Stimulated activated CD8-positive, alpha-beta memory T cell treated with anti-CD3 and anti-CD28 coated beads, Interleukin-4, amount 100 ng/mL, for 48 hours (primary cell): ENCODE measurements around the gene RPUSD4.

Experiments used
- DNase-seq: peaks from one replicate; pipeline ENCODE4 v3.0.0-alpha.2; 2020

RPUSD4 gene

GRCh38 chr11:126212089-126212660, 725 bp upstream of the RPUSD4 start:
- no peak for DNase-seq

DNA sequence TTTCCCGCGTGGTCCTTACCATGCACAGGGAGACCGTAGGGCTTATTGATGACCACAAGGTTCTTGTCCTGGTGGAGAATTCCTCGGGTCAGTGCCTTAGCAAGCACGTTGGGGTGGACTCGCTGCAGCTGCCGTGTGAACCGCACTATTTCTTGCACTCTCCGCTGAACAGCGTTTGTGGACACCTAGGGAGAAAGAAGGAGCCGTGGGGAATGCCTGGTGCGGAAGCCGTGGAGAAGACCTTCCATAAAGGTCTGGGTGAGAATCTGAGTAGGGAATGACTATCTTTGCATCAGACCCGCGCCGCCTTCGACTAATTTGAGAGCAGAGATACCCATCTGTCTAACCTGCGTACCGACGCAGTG, 597 bp downstream of the RPUSD4 start:
- no peak for DNase-seq

- no peak for DNase-seq
These were observed 3.6 kb downstream of the RPUSD4 start for GRCh38 chr11:126207896-126208295.

DNA sequence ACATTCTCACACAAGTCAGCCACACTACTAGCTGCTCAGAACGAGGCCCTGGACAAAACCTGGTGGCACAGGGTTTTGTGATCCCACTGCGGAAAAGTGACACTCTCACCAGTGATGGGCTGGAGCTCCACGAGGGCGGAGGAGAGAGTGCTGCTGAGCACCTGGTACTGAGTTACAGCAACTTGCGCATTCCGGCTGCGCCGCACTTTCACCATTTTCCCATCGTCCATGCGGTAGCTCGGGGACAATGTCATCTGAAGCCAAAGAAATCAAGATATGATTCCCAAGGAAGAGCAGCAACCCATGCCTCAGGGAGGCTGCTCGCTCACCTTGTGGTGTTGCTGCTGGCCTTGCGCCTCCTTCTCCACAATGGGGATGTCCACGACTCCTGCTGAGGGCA, 6.1 kb downstream of the RPUSD4 start:
- no peak for DNase-seq

DNA sequence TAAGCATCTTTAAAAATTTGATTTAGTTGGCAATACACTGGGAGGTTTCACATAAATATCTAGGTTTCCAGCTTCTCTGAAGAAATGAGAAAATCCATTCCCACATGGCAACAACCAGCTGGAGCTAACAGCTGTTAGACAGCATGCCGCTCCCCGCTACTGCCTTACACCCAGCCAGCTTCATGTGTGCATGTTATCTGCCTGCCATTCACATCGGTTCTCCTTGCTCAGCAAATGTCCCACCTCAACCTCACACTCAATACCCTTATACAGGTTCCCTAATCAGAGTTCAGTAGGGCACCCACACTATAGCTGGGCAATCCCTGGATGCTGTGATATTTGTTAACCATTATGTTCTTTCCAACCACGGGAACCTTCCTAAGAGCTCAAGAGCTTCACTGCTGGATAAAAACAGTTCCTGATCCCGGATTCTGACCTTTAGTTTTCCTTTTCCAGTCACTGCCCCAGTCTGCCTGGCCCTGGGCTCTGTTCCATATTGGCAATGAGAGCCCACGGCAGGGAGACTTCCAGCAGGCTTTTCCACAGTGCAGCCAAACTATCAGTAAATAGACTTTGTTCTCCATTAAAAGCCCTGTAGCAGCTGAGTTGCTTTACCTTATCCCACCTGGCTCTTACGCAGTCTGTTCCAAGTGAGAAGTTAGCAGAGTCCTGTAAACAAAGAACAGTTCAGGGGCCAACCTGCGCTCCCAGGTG, 8.6 kb downstream of the RPUSD4 start:
- no peak for DNase-seq

DNA sequence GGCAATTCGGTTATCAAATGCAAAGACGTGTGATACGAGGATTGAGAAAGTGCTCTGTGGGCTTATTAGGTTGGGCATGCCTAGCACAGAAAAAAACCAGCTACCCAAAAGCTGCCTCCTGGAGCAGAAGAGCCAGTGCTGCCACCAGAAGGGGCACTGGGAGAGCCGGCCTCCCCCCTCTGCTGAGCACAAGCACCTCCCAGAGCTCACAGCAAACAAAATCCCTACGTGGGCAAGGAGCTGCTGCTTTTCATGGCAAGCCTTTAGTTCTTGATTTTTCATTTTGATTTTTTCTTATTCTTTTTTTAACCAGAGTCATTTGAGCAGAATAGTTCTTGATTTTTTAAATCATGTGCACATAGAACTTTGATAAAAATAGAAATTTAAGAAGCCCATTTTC, 12.8 kb downstream of the RPUSD4 start:
- DNase-seq = no peak

- DNase-seq = no peak
These were observed 14.0 kb downstream of the RPUSD4 start for GRCh38 chr11:126197277-126197939.

DNA sequence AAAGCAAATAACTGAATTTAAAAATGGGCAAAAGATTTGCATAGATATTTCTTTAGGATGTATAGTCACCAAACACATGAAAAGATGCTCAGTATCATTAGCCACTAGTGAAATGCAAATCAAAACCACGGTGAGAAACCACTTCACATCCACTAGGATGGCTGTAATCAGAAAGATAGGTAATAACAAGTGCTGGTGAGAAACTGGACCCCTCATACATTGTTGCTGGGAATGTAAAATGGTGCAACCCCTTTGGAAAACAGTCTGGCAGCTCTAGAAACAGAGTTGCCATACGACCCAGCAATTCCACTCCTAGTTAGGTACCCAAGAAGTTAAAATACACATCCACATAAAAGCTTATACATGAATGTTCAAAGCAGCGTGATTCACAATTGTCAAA, 16.3 kb downstream of the RPUSD4 start:
- no peak for DNase-seq

DNA sequence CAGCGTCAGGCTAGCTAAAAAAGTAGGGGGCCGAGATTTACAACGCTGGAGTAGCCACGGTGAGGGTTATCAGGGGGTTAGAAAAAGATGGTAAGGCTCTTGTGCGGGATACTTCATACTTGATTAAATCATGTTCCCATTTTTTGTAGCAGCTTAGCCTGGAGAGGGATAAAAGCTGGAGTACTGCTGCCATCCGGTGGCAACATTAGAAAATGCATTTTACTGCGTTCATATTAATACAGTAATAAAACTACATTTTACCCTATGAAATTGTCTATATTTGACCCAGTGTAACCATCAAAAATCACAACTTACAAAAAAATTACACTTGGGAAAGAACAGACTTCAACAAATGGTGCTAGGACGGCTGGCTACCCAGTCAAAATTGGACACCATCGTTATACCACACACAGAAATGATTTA, 17.3 kb downstream of the RPUSD4 start:
- peak; percentile 56 for DNase-seq

DNA sequence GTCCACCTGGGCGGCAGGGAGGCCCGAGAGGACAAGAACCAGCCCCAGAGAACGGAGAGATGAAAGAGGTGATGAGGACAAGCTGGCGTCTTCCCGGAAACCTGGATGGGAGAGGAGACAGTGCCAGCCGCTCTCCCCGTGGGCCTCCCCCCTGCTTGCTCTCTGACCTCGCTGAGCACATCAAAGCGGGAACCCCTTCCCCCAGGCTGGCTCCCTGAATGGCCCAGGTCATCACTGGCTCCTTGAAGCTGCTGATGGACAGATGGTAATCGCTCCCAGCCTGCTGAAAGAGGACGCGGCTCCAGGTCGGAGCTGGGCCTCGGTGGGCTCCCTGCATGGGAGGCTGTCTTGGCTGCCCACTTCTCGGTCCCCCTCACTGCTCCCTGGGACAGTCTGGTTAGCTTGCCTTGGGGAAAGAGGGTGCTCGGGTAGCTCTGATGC, 18.4 kb downstream of the RPUSD4 start:
- DNase-seq = no peak

- no peak for DNase-seq
These were observed 19.1 kb downstream of the RPUSD4 start for GRCh38 chr11:126192361-126192760.

DNA sequence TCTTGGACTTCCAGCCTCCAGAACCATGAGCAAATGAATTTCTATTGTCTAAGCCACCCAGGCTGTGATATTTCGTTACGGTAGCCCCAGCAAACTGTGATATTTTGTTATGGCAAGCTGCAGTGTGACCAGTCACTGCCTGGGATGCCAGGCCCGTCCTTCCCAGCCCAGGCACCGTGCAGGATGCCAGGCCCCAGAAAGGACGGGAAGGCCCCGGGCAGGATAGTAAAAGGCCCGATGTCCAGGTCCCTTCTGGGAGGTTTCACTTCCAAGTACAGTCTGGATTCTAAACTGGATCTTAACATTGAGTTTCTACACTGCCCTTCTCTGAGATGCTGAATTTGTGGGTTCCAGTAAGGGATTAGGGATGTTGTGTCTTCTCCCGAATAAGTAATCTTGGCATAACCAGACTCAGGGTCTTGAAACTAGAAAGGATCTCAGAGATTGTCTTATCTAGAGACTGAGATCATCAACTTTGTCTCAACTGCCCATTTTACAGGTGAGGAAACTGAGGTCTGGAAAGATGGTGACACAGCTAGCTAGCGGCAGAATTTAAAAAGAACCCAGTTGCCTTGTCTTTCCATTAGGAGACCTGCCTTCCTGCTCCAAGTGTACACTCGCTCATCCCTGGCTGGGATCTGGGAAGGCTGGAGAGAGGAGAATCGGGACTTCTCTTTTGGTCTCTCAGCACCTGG, 19.9 kb downstream of the RPUSD4 start:
- no peak for DNase-seq

- DNase-seq = no peak
These were observed 20.7 kb downstream of the RPUSD4 start for GRCh38 chr11:126190792-126191191.

- DNase-seq = no peak
These were observed 22.1 kb downstream of the RPUSD4 start for GRCh38 chr11:126189109-126189929.

- no peak for DNase-seq
These were observed 22.9 kb downstream of the RPUSD4 start for GRCh38 chr11:126188332-126189108.

DNA sequence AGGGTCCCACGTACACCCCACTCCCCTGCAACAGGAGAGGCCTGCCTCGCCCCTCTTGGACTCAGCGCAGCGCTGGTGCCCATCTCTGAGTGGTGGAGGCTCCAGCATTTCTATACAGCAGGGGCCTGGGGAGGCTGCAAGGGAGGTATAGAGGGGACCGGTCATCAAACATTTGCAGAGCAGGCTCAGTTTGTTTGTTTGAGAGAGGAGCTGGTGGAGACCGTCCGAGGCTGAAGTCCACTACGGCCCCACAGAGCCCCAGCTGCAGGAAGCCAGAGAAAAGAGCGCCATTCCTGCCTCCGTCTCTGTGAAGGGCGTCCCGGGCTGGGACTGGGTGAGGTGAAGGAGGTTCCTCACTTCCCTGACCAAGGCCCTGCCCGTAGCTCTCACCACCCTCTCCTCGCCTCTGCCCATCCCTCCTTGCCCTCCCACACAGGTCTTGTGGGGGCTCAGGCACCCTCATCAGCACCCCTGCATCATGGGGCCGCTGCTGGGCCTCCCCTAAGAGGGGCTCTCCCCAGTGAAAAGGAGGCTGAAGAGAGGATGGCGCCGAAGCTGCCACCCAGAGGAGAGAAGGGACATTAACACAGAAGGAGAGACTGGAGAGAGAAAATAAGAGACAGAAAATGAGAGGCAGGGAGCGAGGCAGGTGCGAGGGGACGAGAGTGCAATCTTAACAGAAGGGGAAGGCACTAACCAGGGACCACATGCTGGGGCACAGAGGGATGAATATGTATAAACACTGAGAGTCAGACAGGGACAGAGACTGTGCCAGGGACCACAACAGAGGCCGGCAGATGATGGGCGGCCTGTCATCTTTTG, 24.5 kb downstream of the RPUSD4 start:
- DNase-seq = no peak

DNA sequence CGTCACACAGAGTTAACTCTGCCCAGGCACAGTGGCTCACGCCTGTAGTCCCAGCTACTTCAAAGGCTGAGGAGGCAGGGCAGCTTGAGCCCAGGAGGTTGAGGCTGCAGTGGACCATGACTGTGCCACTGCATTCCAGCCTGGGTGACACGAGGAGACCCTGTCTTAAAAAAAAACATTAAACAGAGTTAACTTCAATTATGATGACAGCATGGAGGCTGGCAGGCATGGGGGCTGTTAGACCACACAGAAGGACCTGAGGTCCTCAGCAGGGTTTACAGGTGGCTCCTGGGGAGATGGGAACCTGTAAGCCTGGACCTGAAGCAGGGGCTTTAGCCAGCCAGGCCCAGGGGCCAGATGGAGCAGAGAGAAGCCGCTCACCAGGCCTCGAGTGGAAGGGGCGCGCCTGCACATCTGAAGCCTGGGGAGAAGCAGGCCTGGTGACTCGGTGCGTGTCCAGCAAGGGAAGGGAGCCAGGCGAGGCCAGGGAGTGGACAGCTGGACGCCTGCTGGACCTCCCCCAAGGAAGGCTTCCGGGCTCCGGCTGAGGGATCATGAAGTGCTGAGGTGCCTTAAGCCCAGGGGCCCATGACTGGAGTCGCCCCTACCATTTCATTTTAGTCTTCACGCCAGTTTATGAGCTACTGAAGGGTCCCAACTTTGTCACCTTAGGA, 25.3 kb downstream of the RPUSD4 start:
- no peak for DNase-seq

DNA sequence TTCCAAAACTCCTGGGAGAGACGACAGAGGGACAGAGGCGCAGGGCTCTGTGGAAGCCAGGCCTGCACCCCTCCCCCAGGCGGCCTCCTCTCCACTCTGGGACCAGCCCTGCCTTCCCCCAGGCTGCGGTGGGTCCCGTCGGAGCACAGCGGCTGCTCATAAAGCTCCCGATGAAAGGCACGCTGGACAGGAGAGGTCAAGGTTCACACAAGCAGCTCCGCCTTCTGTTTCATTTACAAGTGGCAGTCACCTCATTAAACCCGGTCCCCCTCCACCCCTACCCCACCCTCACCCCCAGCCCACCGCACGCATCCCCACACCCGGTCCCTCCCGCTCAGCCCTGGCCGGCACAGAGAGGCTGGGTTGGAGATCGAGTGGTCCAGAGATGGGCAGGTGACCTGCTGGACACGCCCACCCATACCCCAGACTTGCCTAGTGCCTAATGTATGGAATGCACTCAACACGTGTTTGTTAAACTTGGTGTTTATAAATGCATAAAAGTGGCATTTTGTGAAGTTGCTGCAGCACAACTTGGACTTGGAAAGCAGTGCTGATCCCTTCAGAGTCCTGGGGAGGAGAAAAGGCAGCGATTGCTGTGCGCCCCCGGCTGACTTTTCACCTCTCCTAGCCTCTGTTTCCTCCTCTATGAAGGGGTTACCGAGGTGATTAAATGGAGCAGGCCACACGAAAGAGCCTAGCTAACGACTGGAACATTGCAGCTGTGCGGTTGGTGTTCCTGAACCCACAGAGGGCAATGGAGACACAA, 26.0 kb downstream of the RPUSD4 start:
- DNase-seq = no peak

DNA sequence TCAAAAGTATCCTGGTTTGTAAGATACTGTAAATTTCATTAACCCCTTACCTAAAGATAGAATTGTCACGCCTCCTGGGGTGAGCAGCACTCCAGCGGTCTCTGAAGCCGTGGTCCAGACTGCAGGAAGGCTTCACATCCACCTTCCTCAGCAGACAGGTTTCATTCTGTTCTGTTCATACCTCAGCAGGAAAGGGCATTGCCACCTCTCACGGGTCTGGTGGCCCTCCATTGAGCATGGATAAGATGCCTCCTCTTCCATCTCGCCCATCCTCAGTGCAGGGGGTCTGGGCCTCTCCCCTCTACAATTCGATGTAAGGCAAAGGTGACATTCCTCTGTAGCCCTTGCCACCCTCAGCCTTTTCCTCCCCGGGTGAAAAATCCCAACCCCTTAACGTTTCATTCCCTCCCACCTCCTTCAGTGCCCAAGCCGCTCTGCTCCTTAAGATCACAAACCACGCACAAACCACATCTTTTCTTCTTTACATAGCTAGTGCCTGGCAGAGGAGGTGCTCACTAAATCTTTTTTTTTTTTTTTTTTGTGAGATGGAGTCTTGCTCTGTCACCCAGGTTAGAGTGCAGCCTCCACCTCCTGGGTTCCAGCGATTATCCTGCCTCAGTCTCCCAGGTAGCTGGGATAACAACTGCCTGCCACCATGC, 28.5 kb downstream of the RPUSD4 start:
- no peak for DNase-seq
